ENCODE results near the gene MSMB.

MSMB gene

GRCh38 chr10:46031648-46032532 lies 14.2 kb downstream of the MSMB start:
- no peak for DNase-seq

GRCh38 chr10:46030091-46030937 lies 15.8 kb downstream of the MSMB start, which contains the start of gene NCOA4:
Gene NCOA4 (minus strand): TSS chr10:46030623. CDS start chr10:46016680, 13,943 bp downstream.
- DNase-seq = peak; percentile 70 to 93

GRCh38 chr10:46029461-46030030 lies 16.5 kb downstream of the MSMB start:
- no peak for DNase-seq

- peak in 1 of 2 experiments; percentile 33 for DNase-seq
These were observed 17.2 kb downstream of the MSMB start for GRCh38 chr10:46028584-46029460.

- DNase-seq = no peak
These were observed 20.0 kb downstream of the MSMB start for GRCh38 chr10:46026106-46026505.

- DNase-seq = no peak
These were observed 20.7 kb downstream of the MSMB start for GRCh38 chr10:46025406-46025805.

- no peak for DNase-seq
These were observed 21.1 kb downstream of the MSMB start for GRCh38 chr10:46024948-46025347.

- no peak for DNase-seq
These were observed 22.9 kb downstream of the MSMB start for GRCh38 chr10:46022978-46023702.

GRCh38 chr10:46020344-46020657 lies 25.8 kb downstream of the MSMB start:
- no peak for DNase-seq

- DNase-seq = no peak
These were observed 26.3 kb downstream of the MSMB start for GRCh38 chr10:46019569-46020343.

- DNase-seq = no peak
These were observed 26.9 kb downstream of the MSMB start for GRCh38 chr10:46019177-46019528.

GRCh38 chr10:46018453-46019176 lies 27.5 kb downstream of the MSMB start:
- no peak for DNase-seq

GRCh38 chr10:46017733-46018132 lies 28.3 kb downstream of the MSMB start:
- DNase-seq = no peak

- no peak for DNase-seq
These were observed 29.3 kb downstream of the MSMB start for GRCh38 chr10:46016811-46017210.

GRCh38 chr10:46016190-46016589 lies 29.9 kb downstream of the MSMB start:
- DNase-seq = no peak

- DNase-seq = no peak
These were observed 31.2 kb downstream of the MSMB start for GRCh38 chr10:46014683-46015405.

GRCh38 chr10:46014206-46014605 lies 31.9 kb downstream of the MSMB start:
- no peak for DNase-seq

GRCh38 chr10:46012746-46013145 lies 33.3 kb downstream of the MSMB start:
- no peak for DNase-seq

- DNase-seq = no peak
These were observed 39.9 kb downstream of the MSMB start for GRCh38 chr10:46006219-46006618.

GRCh38 chr10:46005383-46005782 lies 40.7 kb downstream of the MSMB start:
- DNase-seq = no peak

Data from NCI-H446 (cell line).